Measurements from ENCODE around the gene RPL39L.

RPL39L gene

DNA sequence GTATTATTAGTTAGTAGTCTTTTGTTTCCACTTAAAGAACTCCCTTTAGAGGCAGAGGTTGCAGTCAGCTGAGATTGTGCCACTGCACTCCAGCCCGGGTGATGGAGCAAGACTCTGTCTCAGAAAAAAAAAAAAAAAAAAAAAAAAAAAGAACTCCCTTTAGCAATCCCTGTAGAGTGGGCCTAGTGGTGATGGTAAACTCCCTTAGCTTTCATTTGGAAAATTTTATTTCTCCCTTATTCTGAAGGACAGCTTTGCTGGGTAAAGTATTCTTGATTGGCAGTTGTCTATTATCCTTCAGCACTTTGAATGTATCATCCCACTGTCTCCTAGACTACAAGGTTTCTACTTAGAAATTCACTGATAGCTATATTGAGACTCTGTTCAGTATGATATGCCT is 46.0 kb downstream of the RPL39L start:
- no peak for DNase-seq (ENCODE audit: low spot score)

DNA sequence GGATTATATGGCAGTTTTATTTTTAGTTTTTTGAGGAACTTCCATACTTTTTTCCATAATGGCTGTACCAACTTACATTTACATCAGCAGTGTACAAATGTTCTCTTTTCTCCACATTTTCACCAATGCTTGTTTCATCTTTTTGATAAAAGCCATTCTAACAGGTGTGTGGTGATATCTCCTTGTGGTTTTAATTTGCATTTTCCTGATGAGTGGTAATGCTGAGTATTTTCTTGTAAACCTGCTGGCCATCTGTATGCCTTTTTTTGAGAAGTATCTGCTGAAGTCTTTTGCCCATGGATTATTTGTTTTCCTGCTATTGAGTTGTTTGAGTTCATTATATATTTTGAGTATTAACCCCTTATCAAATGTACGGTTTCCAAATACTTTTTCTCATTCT is 50.6 kb downstream of the RPL39L start:
- DNase-seq (ENCODE audit: low spot score): no peak

DNA sequence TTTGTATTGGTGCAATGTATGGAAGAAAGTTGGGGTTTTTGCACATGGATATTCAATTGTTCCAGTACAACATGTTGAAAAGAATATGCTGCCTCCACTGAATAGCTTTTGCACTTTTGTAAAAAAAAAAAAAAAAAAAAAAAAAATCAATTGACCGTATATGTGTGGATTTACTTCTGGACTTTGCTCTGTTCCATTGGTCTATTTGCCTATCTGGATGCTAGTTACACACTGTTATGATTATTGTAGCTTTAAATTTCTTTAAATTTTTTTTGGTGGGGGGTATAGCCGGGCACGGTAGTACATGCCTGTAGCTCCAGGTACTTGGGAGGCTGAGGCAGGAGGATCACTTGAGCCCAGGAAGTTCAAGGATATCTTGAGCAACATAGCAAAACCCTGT is 52.5 kb downstream of the RPL39L start:
- no peak for DNase-seq (ENCODE audit: low spot score)

DNA sequence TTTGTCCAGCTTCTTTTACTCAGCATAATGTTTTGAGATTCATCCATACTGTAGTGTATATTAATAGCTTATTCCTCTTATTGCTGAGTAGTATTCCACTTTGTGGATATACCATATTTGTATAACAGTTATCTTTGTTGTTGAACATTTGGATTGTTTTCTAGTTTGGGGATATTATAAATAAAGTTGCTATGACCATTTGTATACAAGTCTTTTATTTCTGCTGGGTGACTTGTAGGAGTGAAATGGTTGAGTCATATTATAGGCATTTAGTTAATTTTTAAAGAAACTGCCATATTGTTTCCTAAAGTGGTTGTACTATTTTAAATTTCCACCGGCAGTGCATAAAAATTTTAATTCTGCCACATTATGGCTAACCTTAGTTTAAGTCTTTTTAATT is 53.4 kb downstream of the RPL39L start:
- no peak for DNase-seq (ENCODE audit: low spot score)

DNA sequence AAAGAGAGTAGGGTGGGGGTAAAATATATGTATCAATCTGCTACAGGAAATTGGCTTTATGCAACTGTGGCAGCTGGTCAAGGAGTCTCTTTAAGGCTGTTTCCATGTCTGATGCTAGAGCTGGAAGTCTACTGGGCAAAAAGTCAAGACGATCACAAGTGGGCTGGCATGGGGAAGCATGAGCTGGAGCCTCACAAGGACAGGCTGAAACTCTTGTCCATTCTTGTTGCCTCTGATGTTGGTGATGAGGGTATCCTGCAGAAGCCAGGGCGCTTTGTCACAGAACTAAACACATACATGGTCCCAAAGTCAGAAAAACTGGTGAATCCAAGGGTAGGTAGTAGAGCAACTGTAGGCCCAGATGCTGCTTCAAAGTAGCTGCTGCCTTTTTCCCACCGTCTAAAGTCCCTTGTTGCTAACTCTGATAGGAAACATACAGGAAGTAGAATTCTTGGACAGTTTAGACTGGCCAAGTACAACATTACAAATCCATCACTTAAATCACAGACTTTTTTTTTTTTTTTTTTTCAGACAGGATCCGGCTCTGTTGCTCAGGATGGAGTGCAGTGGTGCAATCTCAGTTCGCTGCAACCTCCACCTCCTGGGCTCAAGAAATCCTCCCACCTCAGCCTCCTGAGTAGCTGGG is 54.2 kb downstream of the RPL39L start:
- DNase-seq (ENCODE audit: low spot score): no peak

DNA sequence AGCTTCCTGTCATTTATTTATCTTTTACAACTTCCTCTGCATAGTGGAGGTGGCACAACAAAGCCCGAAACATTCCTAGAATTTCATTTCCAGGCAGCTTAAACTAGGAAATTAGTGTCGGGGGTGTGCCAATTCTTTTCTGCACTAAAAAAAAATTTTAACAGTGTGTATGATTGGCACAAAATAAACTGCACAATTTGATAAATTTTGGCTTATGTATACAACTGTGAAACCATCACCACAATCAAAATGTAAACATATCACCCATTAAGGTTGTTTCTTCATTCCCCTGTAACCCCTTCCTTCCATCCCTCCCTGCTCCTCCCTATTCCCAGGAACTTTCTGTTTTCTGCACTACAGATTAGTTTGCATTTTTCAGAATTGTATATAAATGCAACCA is 54.7 kb downstream of the RPL39L start:
- DNase-seq (ENCODE audit: low spot score): no peak

DNA sequence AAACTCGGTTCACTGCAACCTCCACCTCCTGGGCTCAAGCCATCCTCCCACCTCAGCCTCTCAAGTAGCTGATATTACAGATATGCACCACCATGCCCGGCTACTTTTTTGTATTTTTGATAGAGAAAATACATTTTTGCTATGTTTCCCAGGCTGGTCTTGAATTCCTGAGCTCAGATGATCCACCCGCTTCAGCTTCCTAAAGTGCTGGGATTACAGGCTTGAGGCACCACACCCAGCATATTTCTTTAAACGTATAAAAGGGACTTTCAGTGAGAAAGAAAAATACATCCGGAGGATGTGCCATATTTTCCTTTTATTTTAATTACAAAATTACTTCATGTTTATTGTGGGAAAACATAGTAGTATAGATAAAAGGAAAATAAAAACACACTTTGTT is 55.2 kb downstream of the RPL39L start:
- DNase-seq (ENCODE audit: low spot score): no peak

DNA sequence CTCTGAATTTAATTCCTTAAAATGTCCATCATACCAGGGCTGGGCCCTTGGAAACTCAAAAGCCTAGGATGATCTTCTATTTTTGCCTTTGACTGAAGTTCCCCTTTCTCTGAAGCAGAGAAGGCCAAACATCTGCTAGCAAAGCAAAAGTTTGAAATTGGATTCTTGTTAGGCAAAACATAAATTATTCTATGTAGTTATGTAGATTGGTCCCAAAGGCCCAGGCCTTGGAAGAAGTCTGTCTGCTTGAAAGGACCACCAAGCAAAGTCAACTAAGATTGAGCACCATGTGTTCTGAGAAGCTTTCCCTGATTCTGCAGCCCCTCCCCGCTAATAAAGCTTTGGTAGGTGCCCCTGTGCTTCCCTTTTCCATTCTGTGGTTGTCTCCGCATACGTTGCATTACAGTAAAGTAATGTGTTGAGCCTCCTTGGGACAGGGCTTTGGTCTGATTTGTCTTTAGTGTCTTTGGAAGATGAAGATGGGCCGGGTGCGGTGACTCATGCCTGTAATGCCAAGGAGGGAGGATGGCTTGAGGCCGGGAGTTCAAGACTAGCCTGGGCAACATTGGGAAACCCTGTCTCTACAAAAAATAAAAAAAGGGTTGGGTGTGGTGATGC is 56.4 kb downstream of the RPL39L start:
- DNase-seq (ENCODE audit: low spot score): no peak

DNA sequence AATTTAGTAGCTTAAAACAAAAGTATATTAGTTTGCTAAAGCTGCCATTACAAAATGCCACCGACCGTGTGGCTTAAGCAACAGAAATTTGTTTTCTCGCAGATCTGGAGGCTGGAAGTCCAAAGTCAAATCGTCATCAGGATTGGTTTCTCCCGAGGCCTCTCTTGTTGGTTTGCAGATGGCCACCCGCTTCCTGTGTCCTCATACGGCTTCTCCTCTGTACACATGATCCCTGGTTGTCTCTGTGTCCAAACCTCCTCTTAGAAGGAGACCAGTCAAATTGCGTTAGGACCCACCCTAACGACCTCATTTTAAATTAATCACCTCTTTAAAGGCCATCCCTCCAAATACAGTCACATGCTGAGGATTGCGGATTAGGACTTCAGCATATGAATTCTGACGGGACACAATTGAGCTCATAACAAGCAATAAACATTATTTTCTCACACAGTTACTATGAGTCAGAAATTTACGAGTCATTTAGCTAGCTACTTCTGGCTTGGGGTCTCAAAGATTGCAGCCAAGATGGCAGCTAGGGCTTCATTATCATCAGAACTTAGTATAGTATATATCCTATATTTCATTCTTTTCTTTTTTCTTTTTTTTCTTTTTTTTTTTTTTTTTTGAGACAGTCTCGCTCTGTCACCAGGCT is 58.4 kb downstream of the RPL39L start:
- no peak for DNase-seq (ENCODE audit: low spot score)

DNA sequence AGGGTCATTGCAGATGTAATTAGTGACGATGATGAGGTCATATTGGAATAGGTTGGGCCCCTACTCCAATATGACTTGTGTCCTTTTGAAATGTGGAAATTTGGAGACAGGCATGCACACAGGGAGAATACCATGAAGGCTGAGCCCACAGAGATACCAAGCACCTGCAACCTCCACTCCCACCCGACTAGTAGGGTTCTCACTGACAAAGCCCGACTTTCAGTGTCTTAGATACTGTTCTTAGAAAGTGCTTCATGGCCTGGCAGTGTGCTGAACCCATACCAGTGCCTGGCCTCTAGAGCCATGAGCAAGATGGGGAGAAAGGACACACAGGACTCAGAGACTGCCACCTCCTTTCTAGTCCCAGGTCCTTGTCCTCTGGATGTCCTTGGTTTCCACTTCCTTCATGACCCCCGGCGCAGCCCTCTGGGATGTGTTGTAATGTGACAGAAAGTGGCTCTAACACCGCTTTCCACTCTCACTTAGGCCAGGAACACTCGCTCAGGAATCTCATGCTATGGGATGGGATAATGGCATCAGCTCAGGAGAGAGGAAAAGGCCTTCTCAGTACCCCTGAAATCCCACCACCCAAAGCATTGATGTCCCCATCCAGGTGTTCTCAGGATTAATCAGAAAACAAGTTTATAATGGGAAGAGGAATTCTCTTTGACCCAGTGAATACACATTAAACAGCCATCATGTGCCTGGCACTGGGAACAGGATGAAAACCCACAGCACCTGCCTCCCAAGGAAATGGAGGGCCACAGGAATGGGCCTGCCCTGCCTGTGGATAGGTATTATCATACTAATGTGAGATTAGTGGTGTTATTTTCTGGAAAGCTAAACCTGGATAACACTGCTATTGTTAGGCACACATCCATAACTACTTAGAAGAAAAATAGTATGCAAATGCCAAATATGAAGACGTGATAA is 59.9 kb downstream of the RPL39L start:
- no peak for DNase-seq (ENCODE audit: low spot score)

DNA sequence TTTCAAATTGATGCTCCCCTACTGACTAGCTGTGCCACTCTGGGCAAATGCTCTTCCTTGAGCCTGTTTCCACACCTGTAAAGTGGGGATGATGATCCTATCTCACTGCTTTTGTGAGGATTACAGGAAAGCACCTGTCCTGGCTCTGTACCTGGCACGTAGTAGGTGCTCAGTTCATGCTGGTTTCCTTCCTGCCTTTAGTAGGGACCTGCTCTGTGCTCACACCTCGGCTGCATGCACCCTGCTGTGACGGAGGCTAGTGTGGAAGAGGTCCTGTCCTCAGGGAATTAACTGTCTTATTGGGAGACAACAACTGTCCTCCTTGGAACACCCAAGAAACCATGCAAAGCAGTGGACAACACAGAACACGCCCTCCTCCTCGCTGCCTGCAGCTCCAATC is 61.8 kb downstream of the RPL39L start:
- DNase-seq (ENCODE audit: low spot score): no peak

DNA sequence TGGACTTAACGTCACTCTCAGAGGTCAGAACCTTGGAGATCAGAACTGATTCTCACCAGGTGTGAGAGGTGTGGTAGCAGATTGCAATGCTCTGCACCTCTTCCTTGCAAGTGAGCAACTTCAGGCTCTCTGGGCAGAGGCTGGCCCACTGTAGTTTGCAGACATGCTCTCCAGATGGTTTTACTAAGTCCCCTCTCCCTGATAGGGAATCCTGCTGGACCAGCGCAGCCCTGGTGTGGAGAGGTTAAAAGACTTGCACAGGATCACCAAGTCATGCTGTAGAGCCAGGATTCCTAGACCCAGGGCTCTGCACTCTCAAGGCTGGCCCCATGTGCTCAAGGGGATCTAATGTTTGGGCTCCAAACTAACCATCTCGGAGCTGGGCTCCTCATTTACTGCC is 62.2 kb downstream of the RPL39L start:
- no peak for DNase-seq (ENCODE audit: low spot score)

DNA sequence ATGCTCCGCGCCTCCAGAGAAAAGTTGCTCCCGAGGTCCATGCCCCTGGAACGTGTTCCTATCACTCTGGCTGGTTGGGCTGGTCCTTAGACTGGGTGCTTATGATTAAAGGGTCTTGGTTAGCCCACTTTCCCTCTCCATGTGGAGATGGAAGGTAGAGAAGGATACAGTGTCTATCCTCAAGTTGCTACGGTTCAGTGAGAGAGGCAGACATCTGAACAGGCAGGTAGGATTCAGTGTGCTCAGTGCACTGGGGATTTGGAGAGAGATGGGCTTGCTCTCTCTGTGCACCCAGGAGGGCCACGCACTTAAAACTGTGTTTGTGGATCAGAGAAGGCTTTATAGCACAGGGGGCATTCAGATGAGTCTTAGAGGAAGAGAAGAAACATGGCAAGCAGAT is 63.0 kb downstream of the RPL39L start:
- no peak for DNase-seq (ENCODE audit: low spot score)

DNA sequence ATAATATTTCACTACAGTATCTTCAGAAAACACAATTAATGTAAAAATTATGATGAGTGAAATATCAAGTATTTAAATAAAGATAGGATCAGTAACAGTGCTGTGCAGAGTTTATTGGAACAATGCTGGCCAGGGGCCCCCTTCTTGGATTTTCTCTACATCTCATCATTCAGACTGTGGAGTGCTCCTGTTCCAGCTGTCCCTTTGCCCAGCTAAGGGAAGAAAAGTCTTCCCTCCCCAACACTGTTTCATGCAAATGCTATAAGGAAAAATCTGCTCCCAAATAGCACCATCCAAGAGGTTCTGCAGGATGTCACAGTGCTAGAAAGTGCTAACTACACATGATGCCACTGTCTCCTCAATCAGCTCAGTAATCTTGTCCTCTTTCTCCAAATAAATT is 64.5 kb downstream of the RPL39L start:
- DNase-seq (ENCODE audit: low spot score): no peak

DNA sequence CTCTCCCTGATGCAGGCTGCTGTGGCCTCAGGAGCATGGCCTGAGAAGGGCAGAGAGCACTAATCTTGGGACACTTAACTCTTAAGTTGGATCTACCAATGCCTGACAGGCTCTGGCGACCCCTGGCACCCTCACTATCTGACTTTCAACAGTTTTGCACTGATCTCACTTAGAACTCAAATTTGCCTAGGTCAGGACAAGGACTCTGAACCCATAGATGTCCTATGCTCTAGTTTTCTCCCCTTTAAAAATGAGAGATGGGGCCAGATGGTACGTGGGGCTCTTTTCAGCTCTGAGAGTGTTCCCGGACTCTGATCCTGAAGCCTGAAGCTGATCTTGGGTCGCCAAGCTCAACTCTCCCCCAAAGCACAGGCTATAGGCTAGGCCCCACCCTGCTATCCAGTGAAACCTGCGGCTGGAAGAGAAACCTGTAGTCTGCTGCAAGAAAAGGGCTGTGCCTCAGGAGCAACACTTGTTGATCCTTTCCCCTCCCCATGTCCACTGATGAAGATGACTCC is 65.7 kb downstream of the RPL39L start:
- no peak for DNase-seq (ENCODE audit: low spot score)

DNA sequence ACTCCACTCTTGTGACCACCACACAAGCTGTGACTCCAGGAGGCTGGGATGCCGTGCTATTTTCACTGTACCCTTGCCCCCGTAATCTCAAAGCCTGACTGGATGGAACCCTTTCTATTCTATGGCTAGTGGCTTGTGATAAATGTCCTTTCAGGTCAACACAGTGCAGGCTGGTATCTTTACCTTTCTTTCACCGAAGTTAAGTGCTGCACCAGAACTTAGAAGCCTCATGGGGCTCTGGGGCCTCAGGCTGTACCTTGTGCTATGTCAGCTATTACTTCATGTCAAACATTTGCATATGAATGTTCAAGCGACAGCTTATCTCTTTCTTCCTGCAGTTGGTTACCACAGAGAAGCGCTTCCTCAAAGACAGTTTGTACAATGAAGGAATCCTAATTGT is 66.8 kb downstream of the RPL39L start:
- no peak for DNase-seq (ENCODE audit: low spot score)

DNA sequence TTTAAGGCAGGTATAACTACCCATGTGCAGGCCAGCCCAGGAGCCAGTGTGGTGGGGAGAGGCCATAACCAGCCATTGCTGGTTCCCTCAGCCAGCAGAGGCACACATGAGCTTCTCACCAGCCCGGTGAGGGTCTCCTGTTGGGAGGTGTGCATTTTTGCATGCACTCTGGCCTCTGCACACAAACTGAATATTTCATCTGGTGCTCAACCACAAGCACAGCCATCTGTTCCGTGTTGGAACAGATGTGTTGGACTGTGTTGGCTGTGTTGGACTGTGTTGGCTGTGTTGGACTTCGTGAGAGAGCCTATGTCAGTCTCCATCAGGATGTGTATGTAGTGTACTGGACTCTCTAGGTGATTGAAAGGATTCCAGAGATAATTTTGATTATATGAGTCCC is 67.2 kb downstream of the RPL39L start:
- no peak for DNase-seq (ENCODE audit: low spot score)

All from CD4-positive, alpha-beta T cell treated with Interleukin-15 for 4 hours (primary cell).